ENCODE measurements around the gene COL13A1.

GRCh38 chr10:69864321-69864720 lies 62.6 kb downstream of the COL13A1 start:
- TF ChIP-seq FOXM1 (IDR thresholded peaks at IDR 0.05; ENCODE audit: borderline replicate concordance): no peak
- no peak for TF ChIP-seq LEF1 (IDR thresholded peaks at IDR 0.05; ENCODE audit: borderline replicate concordance)
- no peak for TF ChIP-seq FOXA1 (IDR thresholded peaks at IDR 0.05)
- no peak for TF ChIP-seq SUZ12 (IDR thresholded peaks at IDR 0.05)

Measured in HEK293T (cell line).